ENCODE measurements around the gene FLNB. TPM values are rescaled to one million over a fixed set of nuclear protein-coding genes. Genes with fewer than 3 reads are reported as not detected.

The FLNB gene
- total and polyA plus RNA-seq, 2 of the 8 experiments (the other 6 are each of a cell fraction or from before 2014, with no cell fraction given) = 72.3 to 118 TPM

DNA sequence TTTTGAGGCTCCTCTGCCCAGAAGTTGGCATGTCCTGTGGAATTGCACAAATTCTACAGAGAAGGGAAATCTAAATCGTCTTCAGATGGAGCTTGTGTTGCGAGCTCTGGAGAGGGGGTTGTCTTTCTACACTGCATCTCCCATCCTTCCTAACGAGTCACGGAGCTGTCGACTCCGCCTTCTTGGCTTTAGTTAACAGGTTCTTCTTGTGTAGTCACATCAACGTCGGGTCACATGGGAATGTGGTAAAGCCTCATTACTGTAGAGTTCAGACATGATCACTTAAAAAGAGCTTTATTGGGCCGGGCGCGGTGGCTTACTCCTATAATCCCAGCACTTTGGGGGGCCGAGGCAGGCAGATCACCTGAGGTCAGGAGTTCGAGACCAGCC, 142.6 kb downstream of the FLNB start:
- FAIRE-seq (no peak), DNase-seq (ENCODE audit: low read depth in 1 of 2, low spot score in 2 of 2) (no peak)
- H3K4me1 ChIP-seq (replicated peaks in 1 of 4; ENCODE audit: control insufficient read depth in 3 of 4, insufficient read depth in 4 of 4, low read length in 3 of 4) = no peaks in the 10 kb centered on the region
- no peak overlapping the region for H2BK12ac ChIP-seq (ENCODE audit: low read depth, low read length)
- H3K23me2 ChIP-seq (ENCODE audit: low read depth, low read length) = no peaks in the 10 kb centered on the region
- no peak overlapping the region for H3K18ac ChIP-seq (ENCODE audit: extremely low read depth, low read length)
- no peak overlapping the region for H4K91ac ChIP-seq (replicated peaks; ENCODE audit: insufficient read length, low read length)
- no peak overlapping the region for H3K4ac ChIP-seq (replicated peaks; ENCODE audit: insufficient read length, low read depth, low read length)
- no peak overlapping the region for H3K9ac ChIP-seq (replicated peaks in 1 of 4; ENCODE audit: extremely low read depth in 1 of 4, low read depth in 3 of 4, low read length in 3 of 4)
- no peaks in the 10 kb centered on the region for H3K27me3 ChIP-seq (replicated peaks in 1 of 4; ENCODE audit: control insufficient read depth in 3 of 4, extremely low read depth in 1 of 4, insufficient read depth in 3 of 4, low read length in 3 of 4)
- no peak overlapping the region for H4K8ac ChIP-seq (ENCODE audit: extremely low read depth, insufficient read depth, low read length)
- no peak overlapping the region for H3K14ac ChIP-seq (ENCODE audit: insufficient read length)
- H2BK20ac ChIP-seq (ENCODE audit: low read length) = no peak overlapping the region
- CTCF ChIA-PET (ENCODE audit: partially characterized antibody) = interaction anchor here (0.7 to 1.9 kb wide), 5 partner anchors 12 to 143 kb away, joined by 3 to 15 read pairs (median 4); partner anchors contain the start of gene FLNB
- no peak overlapping the region for H2AFZ ChIP-seq (ENCODE audit: low read length)
- H3K36me3 ChIP-seq (ENCODE audit: control insufficient read depth in 2 of 4, insufficient read depth in 4 of 4, low read length in 3 of 4) = peaks cover 28 to 87% (median 64%) of the 10 kb centered on the region in 4 experiments; a peak in 7 of 8 replicates
- H3K27ac ChIP-seq (ENCODE audit: low read depth, low read length) = no peak overlapping the region
- H3K56ac ChIP-seq (replicated peaks; ENCODE audit: insufficient read length, low read depth, low read length) = no peak overlapping the region
- H2BK120ac ChIP-seq (replicated peaks; ENCODE audit: low read depth, low read length) = no peak overlapping the region
- H3K4me3 ChIP-seq (ENCODE audit: extremely low read depth in 1 of 4, insufficient read depth in 2 of 4, low read depth in 3 of 4, low read length in 4 of 4) = no peak overlapping the region
- H3K9me3 ChIP-seq (ENCODE audit: insufficient read depth in 2 of 2, low read depth in 1 of 2, low read length in 1 of 2) = no peaks in the 10 kb centered on the region
- WGBS, 2 experiments (ENCODE audit: extremely low coverage in 1 of 2, insufficient coverage in 1 of 2, insufficient read length in 1 of 2, insufficient replicate concordance in 2 of 2, low coverage in 1 of 2, low lambda C conversion rate in 2 of 2, missing lambda C conversion rate in 1 of 2) = 94% methylated on average over 13 of the region's 13 CpGs; no CpG with 5 or more reads in 1 of the 2 experiments
- peaks cover under 1% of the 10 kb centered on the region; the same call in 1 of the 2 replicates for H3K79me1 ChIP-seq (ENCODE audit: low read depth, low read length)
- H3K79me2 ChIP-seq (ENCODE audit: control insufficient read depth in 1 of 2, insufficient read depth in 2 of 2, low read length in 2 of 2) = no peaks in the 10 kb centered on the region
- no peak overlapping the region for H2BK5ac ChIP-seq (ENCODE audit: low read depth, low read length)
- no peak overlapping the region for H3K23ac ChIP-seq (ENCODE audit: insufficient read length)
- H2AK5ac ChIP-seq (ENCODE audit: low read depth, low read length) = no peak overlapping the region
- POLR2A ChIA-PET (ENCODE audit: partially characterized antibody) = no interaction called here
- no peak overlapping the region for H2BK15ac ChIP-seq (ENCODE audit: low read length)
- H3K4me2 ChIP-seq (ENCODE audit: insufficient read depth in 1 of 2, low read depth in 2 of 2, low read length in 2 of 2) = no peak overlapping the region
- H4K20me1 ChIP-seq (replicated peaks in 1 of 2; ENCODE audit: control insufficient read depth in 1 of 2, insufficient read depth in 2 of 2, low read length in 2 of 2) = peaks cover 0 to 4% of the 10 kb centered on the region in 2 experiments
- no peak overlapping the region for H4K5ac ChIP-seq (ENCODE audit: insufficient read length, low read depth, low read length)
- TF ChIP-seq TEAD4 (IDR thresholded peaks at IDR 0.05; ENCODE audit: low read depth, low read length) (no peak), SP4 (IDR thresholded peaks at IDR 0.05; ENCODE audit: low read length) (no peak), NANOG (IDR thresholded peaks at IDR 0.05; ENCODE audit: insufficient read depth, low read depth, low read length, poor library complexity, severe bottlenecking) (no peak), PHF8 (conservative IDR thresholded peaks at IDR 0.05; ENCODE audit: low read depth, low read length) (no peak), GABPA (IDR thresholded peaks at IDR 0.05; ENCODE audit: borderline replicate concordance, insufficient read depth, low read length) (no peak), JUN (IDR thresholded peaks at IDR 0.05; ENCODE audit: low read depth, low read length) (no peak), HDAC6 (IDR thresholded peaks at IDR 0.05; ENCODE audit: low read depth, low read length) (no peak), EZH2 (IDR thresholded peaks at IDR 0.05; ENCODE audit: low read depth, low read length, severe bottlenecking) (no peak), CREB1 (IDR thresholded peaks at IDR 0.05) (no peak), BACH1 (IDR thresholded peaks at IDR 0.05; ENCODE audit: low read length) (no peak)
- TF ChIP-seq, protein P1, sequence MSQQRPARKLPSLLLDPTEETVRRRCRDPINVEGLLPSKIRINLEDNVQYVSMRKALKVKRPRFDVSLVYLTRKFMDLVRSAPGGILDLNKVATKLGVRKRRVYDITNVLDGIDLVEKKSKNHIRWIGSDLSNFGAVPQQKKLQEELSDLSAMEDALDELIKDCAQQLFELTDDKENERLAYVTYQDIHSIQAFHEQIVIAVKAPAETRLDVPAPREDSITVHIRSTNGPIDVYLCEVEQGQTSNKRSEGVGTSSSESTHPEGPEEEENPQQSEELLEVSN (IDR thresholded peaks at IDR 0.05) = no peak
